Esophagus muscularis mucosa (tissue), 4 donors: ENCODE measurements around the gene MPPED1. TPM values are rescaled to one million over a fixed set of nuclear protein-coding genes. Genes with fewer than 3 reads are reported as not detected.

Experiments used
- DNase-seq: peaks from one replicate; pipeline ENCODE4 v3.0.0-alpha.2; 2017; ENCODE audit errors: extremely low spot score
- H3K27ac ChIP-seq, 4 donors: fragments of 200-600 bp; sonication (generic); replicated peaks in 1 of 4; 1 replicate in 3 of 4; 2 replicates in 1 of 4; pipeline ENCODE4 v1.5.1; 2016 to 2019; ENCODE audit warnings: mild to moderate bottlenecking in 1 of 4
- H3K27me3 ChIP-seq, 4 donors: fragments of 200-600 bp; sonication (generic); one replicate each; pipeline versions ENCODE4 v1.5.1 to v1.6.0; 2016 to 2019
- H3K36me3 ChIP-seq, 4 donors: fragments of 200-600 bp; sonication (generic); one replicate each; pipeline ENCODE4 v1.5.1; 2016 to 2019
- H3K4me1 ChIP-seq, 4 donors: fragments of 200-600 bp; sonication (generic); one replicate each; pipeline ENCODE4 v1.5.1; 2016 to 2019
- H3K4me3 ChIP-seq, 4 donors: fragments of 200-600 bp; sonication (generic); 1 replicate in 2 of 4; 2 replicates in 2 of 4; pipeline ENCODE4 v1.5.1; 2016 to 2019; ENCODE audit warnings: mild to moderate bottlenecking in 4 of 4, moderate library complexity in 1 of 4
- H3K9me3 ChIP-seq, 4 donors: fragments of 200-600 bp; sonication (generic); 1 replicate in 3 of 4; 2 replicates in 1 of 4; pipeline ENCODE4 v1.5.1; 2016 to 2019
- EP300 ChIP-seq: sonication (generic); formaldehyde crosslinking; IDR thresholded peaks from one replicate; pipeline ENCODE4 v1.6.1; 2017; ENCODE audit warnings: antibody characterized with exemption
- POLR2A ChIP-seq: fragments of 450-650 bp; IDR thresholded peaks from one replicate; pipeline ENCODE4 v1.6.1; 2017; ENCODE audit warnings: antibody characterized with exemption, moderate library complexity, mild to moderate bottlenecking, low read depth
- POLR2AphosphoS5 ChIP-seq, 2 donors: sonication (generic); formaldehyde crosslinking; IDR thresholded peaks; one replicate each; pipeline ENCODE4 v1.6.1; 2017; ENCODE audit warnings: antibody characterized with exemption in 2 of 2
- WGBS: methylation state at CpG from one replicate; pipeline ENCODE4 v1.1.5; 2018; 5-methylcytosine and 5-hydroxymethylcytosine counted together
- intact Hi-C: fragments of 100-400 bp; cut with DNase I; formaldehyde crosslinking; loops from one replicate; pipeline ENCODE4 v1.15.1; 2023
- total RNA-seq, 4 donors: library from RNA; depleted of rRNA; stranded (reverse); fragments of >200 nt; gene quantifications; one replicate each; pipeline versions ENCODE4 v1.1.0 to v1.2.1, GENCODE V29; 2016
- TF ChIP-seq, protein P1 (sequence below), 3 experiments: fragments of 200-600 bp in 2 of 3; fragments of 450-650 bp in 1 of 3; sonication (generic) in 2 of 3; IDR thresholded peaks; one replicate each; pipeline ENCODE4 v1.5.1; 2017 to 2019; ENCODE audit warnings: antibody characterized with exemption in 3 of 3, mild to moderate bottlenecking in 2 of 3, moderate library complexity in 1 of 3

The MPPED1 gene
- total RNA-seq, 4 donors from 2014 or later = not detected

DNA sequence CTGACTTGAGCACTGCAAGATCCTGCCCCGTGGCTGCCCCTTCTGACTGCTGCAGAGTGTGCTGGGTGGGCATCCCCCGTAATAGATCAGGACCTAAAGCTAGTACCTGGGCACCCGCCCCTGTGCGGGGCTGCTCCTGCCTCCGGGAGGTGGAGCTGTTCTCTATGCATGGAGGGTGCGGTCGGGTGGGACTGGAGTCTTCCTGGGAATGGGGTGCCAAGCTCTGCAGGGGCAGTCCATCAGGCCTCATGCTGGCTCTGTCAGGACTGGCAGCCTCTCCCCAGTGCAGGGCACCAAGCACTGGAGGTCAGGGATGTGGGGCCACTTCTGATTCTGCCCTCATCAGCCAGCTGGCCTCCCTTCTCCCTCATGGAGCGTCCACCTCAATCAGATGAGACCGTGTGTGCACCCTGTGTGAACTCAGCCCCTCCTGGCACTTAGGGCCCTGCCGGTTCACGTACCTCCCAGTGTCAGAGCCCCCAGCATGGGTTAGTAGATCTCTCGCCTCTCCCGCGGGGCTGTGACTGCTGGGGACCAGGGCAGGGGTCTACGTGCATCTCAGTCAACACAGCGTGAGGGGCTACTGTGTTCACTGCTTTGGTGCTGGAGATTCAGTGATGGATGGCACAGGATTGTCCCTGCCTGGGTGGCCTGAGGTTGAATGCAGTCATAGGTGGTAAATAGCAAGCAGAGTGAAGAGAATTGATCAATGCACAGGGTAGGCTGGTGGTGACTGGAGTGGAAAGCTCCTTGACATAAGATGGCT lies 30.8 kb downstream of the MPPED1 start:
- WGBS = 81% methylated on average over 10 of the region's 16 CpGs
- intact Hi-C loops = no loop called here
- no peak for DNase-seq
- TF ChIP-seq POLR2A (no peak), POLR2AphosphoS5 (IDR thresholded peaks at IDR 0.05) (no peak), EP300 (no peak)
- TF ChIP-seq, protein P1, sequence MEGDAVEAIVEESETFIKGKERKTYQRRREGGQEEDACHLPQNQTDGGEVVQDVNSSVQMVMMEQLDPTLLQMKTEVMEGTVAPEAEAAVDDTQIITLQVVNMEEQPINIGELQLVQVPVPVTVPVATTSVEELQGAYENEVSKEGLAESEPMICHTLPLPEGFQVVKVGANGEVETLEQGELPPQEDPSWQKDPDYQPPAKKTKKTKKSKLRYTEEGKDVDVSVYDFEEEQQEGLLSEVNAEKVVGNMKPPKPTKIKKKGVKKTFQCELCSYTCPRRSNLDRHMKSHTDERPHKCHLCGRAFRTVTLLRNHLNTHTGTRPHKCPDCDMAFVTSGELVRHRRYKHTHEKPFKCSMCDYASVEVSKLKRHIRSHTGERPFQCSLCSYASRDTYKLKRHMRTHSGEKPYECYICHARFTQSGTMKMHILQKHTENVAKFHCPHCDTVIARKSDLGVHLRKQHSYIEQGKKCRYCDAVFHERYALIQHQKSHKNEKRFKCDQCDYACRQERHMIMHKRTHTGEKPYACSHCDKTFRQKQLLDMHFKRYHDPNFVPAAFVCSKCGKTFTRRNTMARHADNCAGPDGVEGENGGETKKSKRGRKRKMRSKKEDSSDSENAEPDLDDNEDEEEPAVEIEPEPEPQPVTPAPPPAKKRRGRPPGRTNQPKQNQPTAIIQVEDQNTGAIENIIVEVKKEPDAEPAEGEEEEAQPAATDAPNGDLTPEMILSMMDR (IDR thresholded peaks at IDR 0.05) = no peak
- peaks cover 0 to 61% (median 0%) of the 10 kb centered on the region in 4 donors for H3K27me3 ChIP-seq
- no peak overlapping the region for H3K27ac ChIP-seq
- H3K36me3 ChIP-seq = no peaks in the 10 kb centered on the region
- no peaks in the 10 kb centered on the region for H3K9me3 ChIP-seq
- H3K4me1 ChIP-seq = no peaks in the 10 kb centered on the region
- H3K4me3 ChIP-seq = no peak overlapping the region

DNA sequence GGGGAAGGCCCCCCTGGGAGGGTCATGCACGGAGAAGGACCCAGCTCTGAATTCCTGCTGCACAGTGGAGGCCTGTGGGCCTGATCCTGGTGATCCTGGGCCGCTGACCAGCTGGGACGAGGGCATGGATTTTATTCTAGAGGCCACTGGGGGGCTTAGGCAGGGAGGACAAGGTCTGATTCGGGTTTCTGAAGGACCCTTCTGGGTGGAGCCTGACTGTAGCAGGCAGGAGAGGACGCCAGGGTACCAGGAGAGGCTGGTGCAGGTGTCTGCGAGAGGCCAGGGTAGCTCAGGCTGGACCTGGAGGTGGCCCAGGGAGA lies 31.3 kb downstream of the MPPED1 start:
- TF ChIP-seq POLR2A (no peak), POLR2AphosphoS5 (IDR thresholded peaks at IDR 0.05) (no peak)
- TF ChIP-seq, protein P1 (IDR thresholded peaks at IDR 0.05) = no peak
- intact Hi-C loops = no loop called here
- Histone ChIP-seq H3K4me1 (no peaks in the 10 kb centered on the region), H3K9me3 (no peaks in the 10 kb centered on the region), H3K27ac (no peak overlapping the region), H3K36me3 (no peaks in the 10 kb centered on the region), H3K4me3 (no peak overlapping the region), H3K27me3 (peaks cover 0 to 56% (median 0%) of the 10 kb centered on the region in 4 donors)
- WGBS = 87% methylated on average over 6 of the region's 6 CpGs
- DNase-seq = no peak

DNA sequence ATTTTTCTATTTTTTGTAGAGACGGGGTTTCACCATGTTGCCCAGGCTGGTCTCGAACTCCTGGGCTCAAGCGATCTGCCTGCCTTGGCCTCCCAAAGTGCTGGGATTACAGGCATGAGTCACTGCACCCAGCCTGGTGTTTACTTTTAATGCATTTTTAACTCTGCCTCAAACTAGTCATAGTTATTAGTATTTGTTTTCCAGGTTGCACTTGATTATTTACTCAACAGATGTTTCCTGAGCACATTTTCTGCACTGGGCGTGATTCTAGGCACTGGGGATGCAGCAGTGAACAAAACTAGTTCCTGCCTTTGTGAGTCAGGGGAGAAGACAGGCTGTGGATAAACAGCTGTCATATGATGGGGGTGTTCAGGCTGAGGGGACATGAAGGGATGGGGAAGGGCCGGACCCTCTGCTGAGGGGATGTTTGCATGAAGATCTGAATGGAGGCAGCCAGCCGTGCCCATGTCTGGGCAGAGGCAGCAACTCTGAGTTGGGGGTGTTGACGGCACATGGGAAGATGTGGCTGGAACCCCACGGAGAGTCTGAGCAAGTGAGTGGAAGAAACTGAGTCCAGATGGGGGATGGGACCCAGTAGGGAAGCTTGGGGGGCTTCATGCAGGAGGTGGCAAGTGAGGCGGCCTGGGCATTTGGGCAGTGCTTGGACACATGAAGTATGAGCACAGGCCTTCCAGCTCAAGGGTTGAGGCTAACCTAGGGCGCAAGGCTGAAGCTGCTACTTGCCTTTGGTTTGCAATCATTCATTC lies 34.4 kb downstream of the MPPED1 start:
- no peak overlapping the region for H3K4me3 ChIP-seq
- H3K27me3 ChIP-seq = peaks cover 0 to 54% (median 0%) of the 10 kb centered on the region in 4 donors
- DNase-seq = no peak
- no peaks in the 10 kb centered on the region for H3K36me3 ChIP-seq
- H3K27ac ChIP-seq = no peak overlapping the region
- H3K4me1 ChIP-seq = no peaks in the 10 kb centered on the region
- intact Hi-C loops = no loop called here
- TF ChIP-seq POLR2A (no peak), EP300 (no peak)
- no peaks in the 10 kb centered on the region for H3K9me3 ChIP-seq
- 75% methylated on average over 10 of the region's 10 CpGs for WGBS

DNA sequence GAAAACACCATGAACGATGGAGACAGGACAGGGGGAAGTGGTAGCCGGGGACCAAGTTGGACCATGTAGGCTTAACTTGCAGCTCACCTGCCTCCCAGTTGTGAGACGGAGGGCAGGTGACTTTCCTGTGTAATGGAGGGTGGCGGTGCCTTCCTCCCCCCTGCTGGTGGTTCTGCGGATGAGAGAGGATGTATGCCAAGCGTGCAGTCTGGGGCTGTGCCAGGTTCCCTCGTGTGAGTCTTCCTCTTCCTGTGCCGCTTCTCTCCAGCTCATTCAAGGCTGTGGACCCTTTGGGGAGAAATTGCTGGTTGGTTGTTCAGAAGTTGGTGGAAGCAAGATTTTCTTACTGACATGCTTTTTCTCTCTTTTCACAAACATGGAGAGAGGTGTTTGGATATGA lies 35.1 kb downstream of the MPPED1 start:
- peaks cover 0 to 55% (median 0%) of the 10 kb centered on the region in 4 donors for H3K27me3 ChIP-seq
- no peaks in the 10 kb centered on the region for H3K9me3 ChIP-seq
- WGBS = 41% methylated on average over 8 of the region's 8 CpGs
- H3K27ac ChIP-seq = no peak overlapping the region
- H3K4me3 ChIP-seq = no peak overlapping the region
- intact Hi-C loops = no loop called here
- no peak for DNase-seq
- TF ChIP-seq POLR2A (no peak), EP300 (no peak), POLR2AphosphoS5 (IDR thresholded peaks at IDR 0.05) (no peak)
- TF ChIP-seq, protein P1 (IDR thresholded peaks at IDR 0.05) = no peak
- no peaks in the 10 kb centered on the region for H3K36me3 ChIP-seq
- H3K4me1 ChIP-seq = no peaks in the 10 kb centered on the region

DNA sequence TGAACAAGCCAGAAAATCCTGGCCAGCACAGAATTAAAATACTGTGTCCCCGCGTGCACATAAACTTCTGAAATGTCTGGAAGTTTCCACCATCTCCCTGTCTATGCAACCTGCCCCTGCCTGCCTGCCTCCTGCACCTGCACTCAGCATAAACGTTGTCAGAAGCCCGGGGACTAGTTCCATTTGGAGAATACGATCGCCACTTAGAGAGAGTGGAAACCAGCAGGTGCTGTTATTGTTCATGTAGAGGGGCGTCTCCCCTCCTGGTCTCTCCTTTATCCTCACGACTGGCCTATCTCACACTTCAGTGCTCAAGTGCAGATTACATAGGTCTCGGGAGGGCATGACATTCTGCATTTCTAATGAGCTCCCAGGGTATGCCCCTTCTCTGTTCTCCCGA lies 35.6 kb downstream of the MPPED1 start:
- H3K27me3 ChIP-seq = peaks cover 0 to 55% (median 0%) of the 10 kb centered on the region in 4 donors
- intact Hi-C loops = no loop called here
- no peaks in the 10 kb centered on the region for H3K9me3 ChIP-seq
- no peak for DNase-seq
- H3K27ac ChIP-seq = no peak overlapping the region
- no peaks in the 10 kb centered on the region for H3K36me3 ChIP-seq
- TF ChIP-seq POLR2AphosphoS5 (IDR thresholded peaks at IDR 0.05) = no peak
- TF ChIP-seq POLR2A = no peak
- TF ChIP-seq, protein P1 (IDR thresholded peaks at IDR 0.05) = no peak
- no peak for TF ChIP-seq EP300
- WGBS = 62% methylated on average over 10 of the region's 10 CpGs
- H3K4me1 ChIP-seq = no peaks in the 10 kb centered on the region
- H3K4me3 ChIP-seq = no peak overlapping the region
